NT2/D1 (cell line): ENCODE measurements around the gene PAQR8.

Experiments
- SUZ12 ChIP-seq: IDR thresholded peaks from 2 replicates; pipeline ENCODE4 v1.6.1; 2011; ENCODE audit not compliant: insufficient read length, insufficient read depth; ENCODE audit errors: extremely low read depth
- YY1 ChIP-seq: IDR thresholded peaks from 2 replicates; pipeline ENCODE4 v1.6.1; 2011; ENCODE audit not compliant: insufficient read length, insufficient read depth
- ZNF274 ChIP-seq: IDR thresholded peaks from 2 replicates; pipeline ENCODE4 v1.6.1; 2011; ENCODE audit warnings: mild to moderate bottlenecking, low read depth, low read length

GRCh38 chr6:52337633-52338290, 24.2 kb upstream of the PAQR8 start:
- TF ChIP-seq SUZ12 (no peak), ZNF274 (no peak), YY1 (no peak)
